ENCODE data around the gene PAPPA2. TPM values are rescaled to one million over a fixed set of nuclear protein-coding genes. Genes with fewer than 3 reads are reported as not detected.

Gene PAPPA2
- total RNA-seq, 1 experiment from 2014 or later, result 0.81 TPM

- Histone ChIP-seq H2BK15ac (ENCODE audit: low read depth, low read length) (no peak overlapping the region), H3K23ac (ENCODE audit: insufficient read length, low read depth, low read length) (no peak overlapping the region), H3T11ph (ENCODE audit: low read length) (no peak overlapping the region), H3K79me2 (ENCODE audit: insufficient read depth, low read length) (no peaks in the 10 kb centered on the region), H4K20me1 (ENCODE audit: control insufficient read depth, insufficient read depth, insufficient read length) (no peaks in the 10 kb centered on the region), H3K4me1 (ENCODE audit: insufficient read depth, low read length) (no peaks in the 10 kb centered on the region; the same call in 1 of the 2 replicates), H3K27me3 (ENCODE audit: insufficient read depth, low read length) (no peaks in the 10 kb centered on the region), H3K9ac (ENCODE audit: extremely low read depth, insufficient read length, low read length) (no peak overlapping the region), H4K5ac (ENCODE audit: insufficient read length, low read depth, low read length) (no peak overlapping the region), H2AK5ac (ENCODE audit: insufficient read length, low read length) (no peak overlapping the region), H2BK12ac (ENCODE audit: insufficient read length, low read depth, low read length) (no peak overlapping the region), H4K8ac (replicated peaks; ENCODE audit: insufficient read length, low read depth, low read length) (no peak overlapping the region), H4K91ac (ENCODE audit: insufficient read length, low read depth, low read length) (no peak overlapping the region), H3K18ac (ENCODE audit: insufficient read length, low read depth, low read length) (no peak overlapping the region), H3K4me2 (ENCODE audit: insufficient read depth, insufficient read length, low read length) (no peak overlapping the region), H2BK20ac (ENCODE audit: low read depth, low read length, poor library complexity, severe bottlenecking) (no peak overlapping the region), H2BK5ac (ENCODE audit: insufficient read length, low read length) (no peak overlapping the region), H3K79me1 (ENCODE audit: insufficient read depth, low read depth, low read length, poor library complexity, severe bottlenecking) (no peaks in the 10 kb centered on the region), H3K56ac (ENCODE audit: insufficient read length, low read depth, low read length) (no peak overlapping the region), H3K23me2 (ENCODE audit: insufficient read length, low read depth, low read length, poor library complexity, severe bottlenecking) (no peaks in the 10 kb centered on the region), H3K27ac (ENCODE audit: insufficient read length, low read depth, low read length) (no peak overlapping the region), H2AFZ (ENCODE audit: low read length) (no peak overlapping the region), H2BK120ac (ENCODE audit: low read depth, low read length, poor library complexity, severe bottlenecking) (no peak overlapping the region), H3K14ac (ENCODE audit: insufficient read depth, low read length) (no peak overlapping the region), H3K9me3 (ENCODE audit: control insufficient read depth, low read depth, low read length) (no peaks in the 10 kb centered on the region), H3K4ac (ENCODE audit: low read depth, low read length) (no peak overlapping the region)
- no peak for TF ChIP-seq CTCF (conservative IDR thresholded peaks at IDR 0.05)
- Mint-ChIP-seq H3K4me1 (peaks cover 4 to 5% of the 10 kb centered on the region in 2 experiments), H3K27ac (no peak overlapping the region; a peak in 1 of 7 replicates), H3K27me3 (ENCODE audit: low read depth) (no peaks in the 10 kb centered on the region), H3K4me3 (no peak overlapping the region), H3K9me3 (no peaks in the 10 kb centered on the region), H3K36me3 (ENCODE audit: insufficient read depth in 1 of 3, low read depth in 3 of 3) (no peaks in the 10 kb centered on the region; a peak in 1 of 7 replicates)
- no peak for DNase-seq
- no CpG with 5 or more reads among the region's 3 CpGs for WGBS (ENCODE audit: extremely low coverage, insufficient read length, low lambda C conversion rate)
Observed at GRCh38 chr1:176790786-176791185, 327.8 kb downstream of the PAPPA2 start.
